Keratinocyte (primary cell): ENCODE measurements around the gene RPL13. TPM values are rescaled to one million over a fixed set of nuclear protein-coding genes. Genes with fewer than 3 reads are reported as not detected.

Experiments used
- DNase-seq: peaks from one replicate; pipeline ENCODE4 v3.0.0-alpha.2; 2011; ENCODE audit warnings: low read depth, missing footprints, low spot score
- FAIRE-seq: peaks from 2 replicates; lab custom pipeline; 2011; peaks lifted over from hg19 to GRCh38; lab: Jason Lieb, UNC
- H2AFZ ChIP-seq: 2 replicates; pipeline ENCODE4 v1.6.0; 2012; ENCODE audit warnings: low read length, control low read depth, inconsistent platforms; ENCODE audit not compliant: control insufficient read depth
- H3K27ac ChIP-seq: 2 replicates; pipeline ENCODE4 v1.5.1; 2011; ENCODE audit warnings: low read length; ENCODE audit not compliant: control insufficient read depth, insufficient read depth
- H3K27me3 ChIP-seq: 3 replicates; pipeline ENCODE4 v1.6.0; 2011; ENCODE audit warnings: low read length; ENCODE audit not compliant: control insufficient read depth, insufficient read depth; ENCODE audit errors: extremely low read depth
- H3K36me3 ChIP-seq, 2 experiments: 2 replicates in 1 of 2; 3 replicates in 1 of 2; pipeline ENCODE4 v1.5.1; 2011; ENCODE audit warnings: low read length in 2 of 2, mild to moderate bottlenecking in 1 of 2; ENCODE audit not compliant: control insufficient read depth in 2 of 2, insufficient read depth in 2 of 2; ENCODE audit errors: extremely low read depth in 1 of 2
- H3K4me1 ChIP-seq: 3 replicates; pipeline ENCODE4 v1.5.1; 2011; ENCODE audit warnings: low read length; ENCODE audit not compliant: control insufficient read depth, insufficient read depth; ENCODE audit errors: extremely low read depth
- H3K4me2 ChIP-seq: 3 replicates; pipeline ENCODE4 v1.6.0; 2011; ENCODE audit warnings: low read depth, low read length; ENCODE audit not compliant: control insufficient read depth, insufficient read depth; ENCODE audit errors: extremely low read depth
- H3K4me3 ChIP-seq, 3 experiments: fragments of 200-600 bp in 1 of 3; sonication (generic) in 1 of 3; 2 replicates in 2 of 3; 3 replicates in 1 of 3; pipeline ENCODE4 v1.5.1; 2011 to 2016; ENCODE audit warnings: low read length in 3 of 3, mild to moderate bottlenecking in 3 of 3, control low read depth in 2 of 3, inconsistent platforms in 1 of 3, low read depth in 1 of 3, mixed read lengths in 1 of 3, mixed run types in 1 of 3, moderate library complexity in 1 of 3; ENCODE audit not compliant: control insufficient read depth in 2 of 3, insufficient read depth in 2 of 3; ENCODE audit errors: extremely low read depth in 1 of 3
- H3K79me2 ChIP-seq: 2 replicates; pipeline ENCODE4 v1.6.0; 2012; ENCODE audit warnings: low read length; ENCODE audit not compliant: control insufficient read depth, insufficient read depth
- H3K9ac ChIP-seq: 3 replicates; pipeline ENCODE4 v1.6.0; 2011; ENCODE audit warnings: low read length; ENCODE audit not compliant: control insufficient read depth, insufficient read depth; ENCODE audit errors: extremely low read depth
- H3K9me1 ChIP-seq: 3 replicates; pipeline ENCODE4 v1.6.0; 2011; ENCODE audit warnings: low read length; ENCODE audit not compliant: control insufficient read depth, insufficient read depth; ENCODE audit errors: extremely low read depth
- H3K9me3 ChIP-seq: 2 replicates; pipeline ENCODE4 v1.5.1; 2012; ENCODE audit warnings: low read depth, low read length; ENCODE audit not compliant: control insufficient read depth
- H4K20me1 ChIP-seq: 3 replicates; pipeline ENCODE4 v1.6.0; 2011; ENCODE audit warnings: low read length; ENCODE audit not compliant: control insufficient read depth, insufficient read depth; ENCODE audit errors: extremely low read depth
- EZH2 ChIP-seq: IDR thresholded peaks from one replicate; pipeline ENCODE4 v1.6.1; 2012; ENCODE audit warnings: inconsistent platforms, mild to moderate bottlenecking, low read length, moderate library complexity
- dilution Hi-C: fragments of 300-500 bp; cut with MboI; formaldehyde crosslinking; loops from one replicate; pipeline ENCODE4 v1.7.0; 2020; ENCODE audit warnings: low sequenced_read_pairs; ENCODE audit not compliant: extremely low pct_ligation_motif_present
- polyA plus RNA-seq, 5 experiments: library from polyadenylated mRNA; depleted of rRNA in 3 of 5; stranded (reverse) in 3 of 5; stranded (forward) in 1 of 5; unstranded in 1 of 5; fragments of >200 nt; gene quantifications; 1 replicate in 1 of 5; 2 replicates in 3 of 5; 3 replicates in 1 of 5; pipeline versions ENCODE4 v1.2.1 to v1.2.3, GENCODE V29; 2011 to 2012; ENCODE audit warnings: missing spikeins in 2 of 5, low read depth in 1 of 5, low replicate concordance in 1 of 5
- TF ChIP-seq, protein P1 (sequence below), 3 experiments: IDR thresholded peaks in 1 of 3; conservative IDR thresholded peaks in 1 of 3; optimal IDR thresholded peaks in 1 of 3; 2 replicates in 2 of 3; 3 replicates in 1 of 3; pipeline versions ENCODE3 to v1.5.1; 2011; ENCODE audit warnings: low read length in 3 of 3, mild to moderate bottlenecking in 3 of 3, moderate library complexity in 2 of 3, control low read depth in 1 of 3, inconsistent platforms in 1 of 3; ENCODE audit not compliant: insufficient read depth in 2 of 3; ENCODE audit errors: extremely low read depth in 1 of 3

The RPL13 gene
- polyA plus RNA-seq, 1 donor (not counting 4 experiments of a cell fraction or from before 2014, with no cell fraction given), result 2,095 TPM

DNA sequence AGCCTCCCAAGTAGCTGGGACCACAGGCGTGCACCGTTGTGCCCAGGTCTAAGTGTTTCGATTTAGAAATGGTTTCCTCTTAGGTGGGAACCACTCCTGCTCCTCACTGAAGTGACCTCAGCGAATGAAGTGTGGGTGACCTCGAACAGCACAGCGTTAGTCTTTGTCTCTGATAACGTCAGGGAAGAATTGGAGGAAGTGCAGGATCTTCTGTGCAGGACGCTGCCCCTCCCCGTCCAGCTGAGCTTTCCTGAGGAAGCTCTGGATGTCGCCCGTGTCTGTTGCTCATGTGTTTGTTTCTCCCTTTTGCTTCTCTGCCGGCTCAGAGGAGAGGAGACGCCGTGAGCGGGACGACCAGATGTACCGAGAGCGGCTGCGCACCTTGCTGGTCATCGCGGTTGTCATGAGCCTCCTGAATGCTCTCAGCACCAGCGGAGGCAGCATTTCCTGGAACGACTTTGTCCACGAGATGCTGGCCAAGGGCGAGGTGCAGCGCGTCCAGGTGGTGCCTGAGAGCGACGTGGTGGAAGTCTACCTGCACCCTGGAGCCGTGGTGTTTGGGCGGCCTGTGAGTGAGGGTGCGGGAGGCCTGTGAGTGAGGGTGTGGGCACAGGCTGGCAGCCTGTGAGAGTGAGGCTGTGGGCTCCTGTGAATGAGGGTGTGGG lies 36.7 kb upstream of the RPL13 start:
- Histone ChIP-seq H4K20me1 (peaks cover 8% of the 10 kb centered on the region), H3K36me3 (peaks cover 42 to 45% of the 10 kb centered on the region in 2 experiments), H3K9me1 (no peaks in the 10 kb centered on the region), H2AFZ (no peak overlapping the region), H3K4me2 (no peak overlapping the region), H3K27ac (no peak overlapping the region), H3K9me3 (no peaks in the 10 kb centered on the region), H3K27me3 (no peaks in the 10 kb centered on the region), H3K79me2 (peaks cover 50% of the 10 kb centered on the region), H3K4me1 (no peaks in the 10 kb centered on the region), H3K9ac (no peak overlapping the region), H3K4me3 (no peak overlapping the region)
- TF ChIP-seq, protein P1, sequence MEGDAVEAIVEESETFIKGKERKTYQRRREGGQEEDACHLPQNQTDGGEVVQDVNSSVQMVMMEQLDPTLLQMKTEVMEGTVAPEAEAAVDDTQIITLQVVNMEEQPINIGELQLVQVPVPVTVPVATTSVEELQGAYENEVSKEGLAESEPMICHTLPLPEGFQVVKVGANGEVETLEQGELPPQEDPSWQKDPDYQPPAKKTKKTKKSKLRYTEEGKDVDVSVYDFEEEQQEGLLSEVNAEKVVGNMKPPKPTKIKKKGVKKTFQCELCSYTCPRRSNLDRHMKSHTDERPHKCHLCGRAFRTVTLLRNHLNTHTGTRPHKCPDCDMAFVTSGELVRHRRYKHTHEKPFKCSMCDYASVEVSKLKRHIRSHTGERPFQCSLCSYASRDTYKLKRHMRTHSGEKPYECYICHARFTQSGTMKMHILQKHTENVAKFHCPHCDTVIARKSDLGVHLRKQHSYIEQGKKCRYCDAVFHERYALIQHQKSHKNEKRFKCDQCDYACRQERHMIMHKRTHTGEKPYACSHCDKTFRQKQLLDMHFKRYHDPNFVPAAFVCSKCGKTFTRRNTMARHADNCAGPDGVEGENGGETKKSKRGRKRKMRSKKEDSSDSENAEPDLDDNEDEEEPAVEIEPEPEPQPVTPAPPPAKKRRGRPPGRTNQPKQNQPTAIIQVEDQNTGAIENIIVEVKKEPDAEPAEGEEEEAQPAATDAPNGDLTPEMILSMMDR (optimal IDR thresholded peaks at IDR 0.05 in 1 of 3, IDR thresholded peaks at IDR 0.05 in 1 of 3, conservative IDR thresholded peaks at IDR 0.05 in 1 of 3; ENCODE audit: extremely low read depth in 1 of 3, insufficient read depth in 2 of 3, low read length in 3 of 3), result no peak
- TF ChIP-seq EZH2, result no peak
- no peak for FAIRE-seq
- dilution Hi-C loops, result no loop called here
- no peak for DNase-seq

DNA sequence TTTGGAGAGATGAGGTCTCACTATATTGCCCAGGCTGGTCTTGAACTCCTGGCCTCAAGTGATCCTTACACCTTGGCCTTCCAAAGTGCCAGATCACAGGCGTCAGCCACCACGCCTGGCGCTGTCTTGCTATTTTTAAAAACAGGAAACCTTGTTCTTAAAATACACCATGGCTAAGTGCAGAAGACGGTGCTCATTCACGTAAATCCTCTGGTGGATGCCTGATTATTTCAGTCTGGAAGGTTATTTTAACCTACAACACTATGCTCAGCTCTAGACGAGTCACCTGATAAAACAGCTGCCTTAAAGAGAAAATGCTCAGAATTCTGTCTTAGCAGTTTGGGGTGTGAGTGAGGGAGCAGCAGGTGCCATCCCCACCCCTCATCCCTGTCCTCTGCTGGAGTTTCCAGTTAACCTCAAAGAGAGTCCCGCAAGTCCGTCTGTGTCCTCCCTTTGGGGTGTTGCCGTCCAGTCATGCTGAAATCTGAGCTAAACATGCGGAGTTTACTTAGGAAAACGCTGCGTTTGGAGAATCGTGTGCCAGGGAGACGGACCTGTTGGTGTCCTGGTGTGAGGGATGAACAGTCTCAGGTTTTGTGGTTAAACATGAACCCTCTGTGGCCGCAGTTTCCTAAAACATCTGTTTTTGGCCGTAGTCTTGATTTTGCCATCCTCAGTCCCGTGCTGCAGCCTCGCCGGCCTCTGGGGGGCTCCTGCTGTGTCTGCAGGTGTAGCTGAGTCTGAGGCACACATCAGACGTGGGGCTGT lies 35.2 kb upstream of the RPL13 start:
- no peak overlapping the region for H3K4me2 ChIP-seq
- TF ChIP-seq, protein P1 (optimal IDR thresholded peaks at IDR 0.05 in 1 of 3, IDR thresholded peaks at IDR 0.05 in 1 of 3, conservative IDR thresholded peaks at IDR 0.05 in 1 of 3; ENCODE audit: extremely low read depth in 1 of 3, insufficient read depth in 2 of 3, low read length in 3 of 3), result no peak
- TF ChIP-seq EZH2, result no peak
- H2AFZ ChIP-seq, result no peak overlapping the region
- peaks cover 36% of the 10 kb centered on the region for H3K79me2 ChIP-seq
- no peak for DNase-seq
- dilution Hi-C loops, result no loop called here
- H4K20me1 ChIP-seq, result peaks cover 8% of the 10 kb centered on the region
- peaks cover 43 to 49% of the 10 kb centered on the region in 2 experiments for H3K36me3 ChIP-seq
- no peak overlapping the region for H3K27ac ChIP-seq
- no peak overlapping the region for H3K9ac ChIP-seq
- FAIRE-seq, result no peak
- H3K27me3 ChIP-seq, result no peaks in the 10 kb centered on the region
- H3K9me3 ChIP-seq, result no peaks in the 10 kb centered on the region
- no peaks in the 10 kb centered on the region for H3K4me1 ChIP-seq
- H3K4me3 ChIP-seq, result no peak overlapping the region
- H3K9me1 ChIP-seq, result no peaks in the 10 kb centered on the region
